HepG2 (cell line): ENCODE data around the gene ATF6. TPM values are rescaled to one million over a fixed set of nuclear protein-coding genes. Genes with fewer than 3 reads are reported as not detected.

Source experiments
- CAMTA2 ChIP-seq: sonication (generic); formaldehyde crosslinking; IDR thresholded peaks from 2 replicates; pipeline ENCODE4 v1.4.0; 2020; ENCODE audit warnings: mild to moderate bottlenecking, missing genetic modification reagents, borderline replicate concordance
- DPF2 ChIP-seq: sonication (generic); formaldehyde crosslinking; IDR thresholded peaks from 2 replicates; pipeline ENCODE4 v1.4.0; 2020; ENCODE audit warnings: mild to moderate bottlenecking, low read depth, missing genetic modification reagents, borderline replicate concordance
- EEA1 ChIP-seq: sonication (generic); formaldehyde crosslinking; IDR thresholded peaks from 2 replicates; pipeline ENCODE4 v1.5.1; 2020; ENCODE audit warnings: mild to moderate bottlenecking, missing genetic modification reagents, borderline replicate concordance
- EZH2 ChIP-seq: conservative IDR thresholded peaks from 2 replicates; pipeline ENCODE4 v1.6.1; 2012; ENCODE audit warnings: mild to moderate bottlenecking, low read depth, low read length, moderate library complexity
- HNRNPL ChIP-seq: fragments of 200-400 bp; formaldehyde crosslinking; IDR thresholded peaks from 2 replicates; pipeline ENCODE4 v1.6.1; 2017; ENCODE audit warnings: mild to moderate bottlenecking, low read depth, low read length
- IRF2 ChIP-seq: IDR thresholded peaks from 2 replicates; pipeline ENCODE4 v1.6.1; 2018; ENCODE audit warnings: missing genetic modification reagents, missing compliant biosample characterization
- SAFB2 ChIP-seq: sonication (generic); formaldehyde crosslinking; IDR thresholded peaks from 2 replicates; pipeline ENCODE4 v1.5.1; 2020; ENCODE audit warnings: missing genetic modification reagents, low read depth, mild to moderate bottlenecking, borderline replicate concordance
- ZNF224 ChIP-seq: sonication (generic); formaldehyde crosslinking; IDR thresholded peaks from 2 replicates; pipeline ENCODE4 v1.5.0; 2020; ENCODE audit warnings: mild to moderate bottlenecking, missing genetic modification reagents
- ZNF225 ChIP-seq: sonication (generic); formaldehyde crosslinking; IDR thresholded peaks from 2 replicates; pipeline ENCODE4 v1.4.0; 2020; ENCODE audit warnings: mild to moderate bottlenecking, missing genetic modification reagents
- ZNF607 ChIP-seq: sonication (generic); formaldehyde crosslinking; IDR thresholded peaks from 2 replicates; pipeline ENCODE4 v1.5.1; 2020; ENCODE audit warnings: missing genetic modification reagents, mild to moderate bottlenecking, borderline replicate concordance
- ZNF816 ChIP-seq: sonication (generic); formaldehyde crosslinking; IDR thresholded peaks from 2 replicates; pipeline ENCODE4 v1.8.0; 2022; ENCODE audit warnings: missing genetic modification reagents, mild to moderate bottlenecking, borderline replicate concordance
- polyA plus RNA-seq, 8 experiments: library from polyadenylated mRNA; depleted of rRNA in 3 of 8; stranded (reverse) in 7 of 8; unstranded in 1 of 8; fragments of >200 nt; fragmentation: Illumina TruSeq in 4 of 8; extraction: Trizol in 4 of 8; gene quantifications; 2 replicates each; pipeline versions ENCODE4 v1.2.1 to v1.2.3, GENCODE V29; 2011 to 2016; ENCODE audit warnings: low read depth in 4 of 8, missing spikeins in 1 of 8, mixed read lengths in 1 of 8; ENCODE audit not compliant: insufficient read depth in 1 of 8
- total RNA-seq, 5 experiments: library from RNA; depleted of rRNA; stranded (reverse); fragments of >200 nt; fragmentation: Illumina TruSeq; extraction: Trizol; gene quantifications; 2 replicates each; pipeline ENCODE4 v1.2.3, GENCODE V29; 2016; ENCODE audit warnings: low read depth in 1 of 5
- TF ChIP-seq, protein P1 (sequence below): sonication (generic); formaldehyde crosslinking; IDR thresholded peaks from 2 replicates; pipeline ENCODE4 v1.4.0; 2020; ENCODE audit warnings: mild to moderate bottlenecking, missing genetic modification reagents, borderline replicate concordance
- TF ChIP-seq, protein P2 (sequence below): IDR thresholded peaks from 2 replicates; pipeline ENCODE4 v1.6.1; 2016
- TF ChIP-seq, protein P3 (sequence below): sonication (generic); formaldehyde crosslinking; IDR thresholded peaks from 2 replicates; pipeline ENCODE4 v1.4.0; 2020; ENCODE audit warnings: missing genetic modification reagents, borderline replicate concordance
- TF ChIP-seq, protein P4 (sequence below): IDR thresholded peaks from 2 replicates; pipeline ENCODE4 v1.6.1; 2016; ENCODE audit warnings: missing compliant biosample characterization, missing genetic modification reagents, borderline replicate concordance
- TF ChIP-seq, protein P5 (sequence below): sonication (generic); formaldehyde crosslinking; IDR thresholded peaks from 2 replicates; pipeline ENCODE4 v1.5.0; 2020; ENCODE audit warnings: mild to moderate bottlenecking, missing genetic modification reagents
- TF ChIP-seq, protein P6 (sequence below): sonication (generic); formaldehyde crosslinking; IDR thresholded peaks from 2 replicates; pipeline ENCODE4 v1.5.1; 2020; ENCODE audit warnings: mild to moderate bottlenecking, missing genetic modification reagents, borderline replicate concordance
- TF ChIP-seq, protein P7 (sequence below): sonication (generic); formaldehyde crosslinking; IDR thresholded peaks from 2 replicates; pipeline ENCODE4 v1.5.1; 2020; ENCODE audit warnings: missing genetic modification reagents, mild to moderate bottlenecking, borderline replicate concordance

Gene ATF6
- total and polyA plus RNA-seq, 2 of the 13 experiments (the other 11 are each of a cell fraction or from before 2014, with no cell fraction given): 13.2 to 14.5 TPM

DNA sequence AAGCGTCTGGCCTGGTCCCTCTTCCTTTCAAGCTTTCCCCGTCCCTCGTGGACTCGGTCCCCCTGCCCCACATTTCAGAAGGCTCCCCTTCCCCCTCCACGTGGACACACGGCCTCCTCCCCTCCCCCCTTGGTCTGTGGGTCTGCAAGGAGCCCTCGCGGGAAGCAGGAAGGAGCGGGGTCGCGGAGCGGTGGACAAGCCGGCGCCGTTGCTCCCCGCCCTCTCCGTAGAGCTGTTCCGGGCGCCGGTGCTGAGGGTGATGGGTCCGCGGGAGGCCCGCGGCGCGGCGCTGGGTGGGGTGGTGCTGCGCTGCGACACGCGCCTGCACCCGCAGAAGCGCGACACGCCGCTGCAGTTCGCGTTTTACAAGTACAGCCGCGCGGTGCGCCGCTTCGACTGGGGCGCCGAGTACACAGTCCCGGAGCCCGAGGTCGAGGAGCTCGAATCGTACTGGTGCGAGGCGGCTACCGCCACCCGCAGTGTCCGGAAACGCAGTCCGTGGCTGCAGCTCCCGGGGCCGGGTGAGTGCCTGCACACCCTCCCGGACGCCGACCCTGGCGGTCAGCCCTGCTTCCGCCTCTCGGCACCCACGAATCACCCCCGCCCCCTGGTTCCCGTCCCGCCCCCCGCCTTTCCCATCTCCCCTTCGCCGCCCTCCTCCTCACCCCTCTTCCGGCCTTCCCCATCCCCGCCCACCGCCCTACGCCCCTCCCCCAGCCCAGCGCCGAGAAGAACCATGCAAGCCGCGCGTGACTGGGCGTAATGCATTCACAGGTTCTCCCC is 39.5 kb upstream of the ATF6 start (continued):
- TF ChIP-seq ZNF816 (CRISPR knock-in tag) (no peak), HNRNPL (no peak), ZNF607 (CRISPR knock-in tag) (0 out of 2 replicates have a peak, but pooled peaks have one; percentile 15), DPF2 (CRISPR knock-in tag) (no peak), IRF2 (CRISPR knock-in tag) (no peak), ZNF224 (CRISPR knock-in tag) (no peak), EEA1 (no peak), CAMTA2 (CRISPR knock-in tag) (no peak), EZH2 (no peak), ZNF225 (no peak), SAFB2 (CRISPR knock-in tag) (no peak)
- TF ChIP-seq, protein P1, sequence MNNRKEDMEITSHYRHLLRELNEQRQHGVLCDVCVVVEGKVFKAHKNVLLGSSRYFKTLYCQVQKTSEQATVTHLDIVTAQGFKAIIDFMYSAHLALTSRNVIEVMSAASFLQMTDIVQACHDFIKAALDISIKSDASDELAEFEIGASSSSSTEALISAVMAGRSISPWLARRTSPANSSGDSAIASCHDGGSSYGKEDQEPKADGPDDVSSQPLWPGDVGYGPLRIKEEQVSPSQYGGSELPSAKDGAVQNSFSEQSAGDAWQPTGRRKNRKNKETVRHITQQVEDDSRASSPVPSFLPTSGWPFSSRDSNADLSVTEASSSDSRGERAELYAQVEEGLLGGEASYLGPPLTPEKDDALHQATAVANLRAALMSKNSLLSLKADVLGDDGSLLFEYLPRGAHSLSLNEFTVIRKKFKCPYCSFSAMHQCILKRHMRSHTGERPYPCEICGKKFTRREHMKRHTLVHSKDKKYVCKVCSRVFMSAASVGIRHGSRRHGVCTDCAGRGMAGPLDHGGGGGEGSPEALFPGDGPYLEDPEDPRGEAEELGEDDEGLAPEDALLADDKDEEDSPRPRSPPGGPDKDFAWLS: no peak
- TF ChIP-seq, protein P2, sequence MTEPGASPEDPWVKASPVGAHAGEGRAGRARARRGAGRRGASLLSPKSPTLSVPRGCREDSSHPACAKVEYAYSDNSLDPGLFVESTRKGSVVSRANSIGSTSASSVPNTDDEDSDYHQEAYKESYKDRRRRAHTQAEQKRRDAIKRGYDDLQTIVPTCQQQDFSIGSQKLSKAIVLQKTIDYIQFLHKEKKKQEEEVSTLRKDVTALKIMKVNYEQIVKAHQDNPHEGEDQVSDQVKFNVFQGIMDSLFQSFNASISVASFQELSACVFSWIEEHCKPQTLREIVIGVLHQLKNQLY (CRISPR knock-in tag): no peak
- TF ChIP-seq, protein P3, sequence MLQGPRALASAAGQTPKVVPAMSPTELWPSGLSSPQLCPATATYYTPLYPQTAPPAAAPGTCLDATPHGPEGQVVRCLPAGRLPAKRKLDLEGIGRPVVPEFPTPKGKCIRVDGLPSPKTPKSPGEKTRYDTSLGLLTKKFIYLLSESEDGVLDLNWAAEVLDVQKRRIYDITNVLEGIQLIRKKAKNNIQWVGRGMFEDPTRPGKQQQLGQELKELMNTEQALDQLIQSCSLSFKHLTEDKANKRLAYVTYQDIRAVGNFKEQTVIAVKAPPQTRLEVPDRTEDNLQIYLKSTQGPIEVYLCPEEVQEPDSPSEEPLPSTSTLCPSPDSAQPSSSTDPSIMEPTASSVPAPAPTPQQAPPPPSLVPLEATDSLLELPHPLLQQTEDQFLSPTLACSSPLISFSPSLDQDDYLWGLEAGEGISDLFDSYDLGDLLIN: 0 out of 2 replicates have a peak, but pooled peaks have one; percentile 41
- TF ChIP-seq, protein P4, sequence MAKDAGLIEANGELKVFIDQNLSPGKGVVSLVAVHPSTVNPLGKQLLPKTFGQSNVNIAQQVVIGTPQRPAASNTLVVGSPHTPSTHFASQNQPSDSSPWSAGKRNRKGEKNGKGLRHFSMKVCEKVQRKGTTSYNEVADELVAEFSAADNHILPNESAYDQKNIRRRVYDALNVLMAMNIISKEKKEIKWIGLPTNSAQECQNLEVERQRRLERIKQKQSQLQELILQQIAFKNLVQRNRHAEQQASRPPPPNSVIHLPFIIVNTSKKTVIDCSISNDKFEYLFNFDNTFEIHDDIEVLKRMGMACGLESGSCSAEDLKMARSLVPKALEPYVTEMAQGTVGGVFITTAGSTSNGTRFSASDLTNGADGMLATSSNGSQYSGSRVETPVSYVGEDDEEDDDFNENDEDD (CRISPR knock-in tag): peak; percentile 32; the same call in 1 of the 2 replicates
- TF ChIP-seq, protein P5, sequence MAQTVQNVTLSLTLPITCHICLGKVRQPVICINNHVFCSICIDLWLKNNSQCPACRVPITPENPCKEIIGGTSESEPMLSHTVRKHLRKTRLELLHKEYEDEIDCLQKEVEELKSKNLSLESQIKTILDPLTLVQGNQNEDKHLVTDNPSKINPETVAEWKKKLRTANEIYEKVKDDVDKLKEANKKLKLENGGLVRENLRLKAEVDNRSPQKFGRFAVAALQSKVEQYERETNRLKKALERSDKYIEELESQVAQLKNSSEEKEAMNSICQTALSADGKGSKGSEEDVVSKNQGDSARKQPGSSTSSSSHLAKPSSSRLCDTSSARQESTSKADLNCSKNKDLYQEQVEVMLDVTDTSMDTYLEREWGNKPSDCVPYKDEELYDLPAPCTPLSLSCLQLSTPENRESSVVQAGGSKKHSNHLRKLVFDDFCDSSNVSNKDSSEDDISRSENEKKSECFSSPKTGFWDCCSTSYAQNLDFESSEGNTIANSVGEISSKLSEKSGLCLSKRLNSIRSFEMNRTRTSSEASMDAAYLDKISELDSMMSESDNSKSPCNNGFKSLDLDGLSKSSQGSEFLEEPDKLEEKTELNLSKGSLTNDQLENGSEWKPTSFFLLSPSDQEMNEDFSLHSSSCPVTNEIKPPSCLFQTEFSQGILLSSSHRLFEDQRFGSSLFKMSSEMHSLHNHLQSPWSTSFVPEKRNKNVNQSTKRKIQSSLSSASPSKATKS: no peak
- TF ChIP-seq, protein P6, sequence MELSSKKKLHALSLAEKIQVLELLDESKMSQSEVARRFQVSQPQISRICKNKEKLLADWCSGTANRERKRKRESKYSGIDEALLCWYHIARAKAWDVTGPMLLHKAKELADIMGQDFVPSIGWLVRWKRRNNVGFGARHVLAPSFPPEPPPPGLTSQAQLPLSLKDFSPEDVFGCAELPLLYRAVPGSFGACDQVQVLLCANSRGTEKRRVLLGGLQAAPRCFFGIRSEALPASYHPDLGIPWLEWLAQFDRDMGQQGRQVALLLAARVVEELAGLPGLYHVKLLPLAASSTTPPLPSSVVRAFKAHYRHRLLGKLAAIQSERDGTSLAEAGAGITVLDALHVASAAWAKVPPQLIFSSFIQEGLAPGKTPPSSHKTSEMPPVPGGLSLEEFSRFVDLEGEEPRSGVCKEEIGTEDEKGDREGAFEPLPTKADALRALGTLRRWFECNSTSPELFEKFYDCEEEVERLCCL (CRISPR knock-in tag): no peak
- TF ChIP-seq, protein P7, sequence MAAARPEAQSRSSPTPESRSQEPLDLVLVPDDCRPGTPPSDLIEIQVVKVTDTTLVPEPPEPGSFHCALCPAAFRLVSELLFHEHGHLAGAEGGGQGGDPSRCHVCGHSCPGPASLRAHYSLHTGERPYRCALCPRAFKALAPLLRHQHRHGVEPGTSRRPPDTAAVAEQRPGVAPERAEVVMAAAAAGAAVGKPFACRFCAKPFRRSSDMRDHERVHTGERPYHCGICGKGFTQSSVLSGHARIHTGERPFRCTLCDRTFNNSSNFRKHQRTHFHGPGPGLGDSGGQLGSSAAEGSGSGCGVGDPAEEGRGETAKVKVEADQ (CRISPR knock-in tag): no peak
